ENCODE results near the gene CHST14.

CHST14 gene

DNA sequence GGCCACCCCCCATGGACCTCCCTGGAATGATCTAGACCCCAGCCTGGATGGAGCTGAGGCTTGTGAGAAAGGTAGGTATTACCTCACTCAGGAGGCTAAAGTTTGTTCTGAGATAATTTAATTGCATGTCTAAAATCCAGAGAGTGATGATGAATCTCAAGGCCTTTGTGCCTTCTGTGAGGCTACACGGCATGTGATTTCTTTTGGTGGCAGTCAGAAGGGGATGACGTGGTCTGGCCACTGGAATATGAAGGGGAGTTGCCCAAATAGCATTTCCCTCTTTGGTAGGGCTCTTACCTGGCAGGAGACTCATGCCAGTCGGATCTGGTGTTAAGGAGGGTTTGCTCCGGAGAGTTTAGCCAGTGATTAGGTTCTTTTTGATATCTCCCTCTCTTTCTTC is 27.5 kb upstream of the CHST14 start:
- no peak overlapping the region for H3K27ac ChIP-seq
- TF ChIP-seq, protein P1, sequence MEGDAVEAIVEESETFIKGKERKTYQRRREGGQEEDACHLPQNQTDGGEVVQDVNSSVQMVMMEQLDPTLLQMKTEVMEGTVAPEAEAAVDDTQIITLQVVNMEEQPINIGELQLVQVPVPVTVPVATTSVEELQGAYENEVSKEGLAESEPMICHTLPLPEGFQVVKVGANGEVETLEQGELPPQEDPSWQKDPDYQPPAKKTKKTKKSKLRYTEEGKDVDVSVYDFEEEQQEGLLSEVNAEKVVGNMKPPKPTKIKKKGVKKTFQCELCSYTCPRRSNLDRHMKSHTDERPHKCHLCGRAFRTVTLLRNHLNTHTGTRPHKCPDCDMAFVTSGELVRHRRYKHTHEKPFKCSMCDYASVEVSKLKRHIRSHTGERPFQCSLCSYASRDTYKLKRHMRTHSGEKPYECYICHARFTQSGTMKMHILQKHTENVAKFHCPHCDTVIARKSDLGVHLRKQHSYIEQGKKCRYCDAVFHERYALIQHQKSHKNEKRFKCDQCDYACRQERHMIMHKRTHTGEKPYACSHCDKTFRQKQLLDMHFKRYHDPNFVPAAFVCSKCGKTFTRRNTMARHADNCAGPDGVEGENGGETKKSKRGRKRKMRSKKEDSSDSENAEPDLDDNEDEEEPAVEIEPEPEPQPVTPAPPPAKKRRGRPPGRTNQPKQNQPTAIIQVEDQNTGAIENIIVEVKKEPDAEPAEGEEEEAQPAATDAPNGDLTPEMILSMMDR (conservative IDR thresholded peaks at IDR 0.05): no peak

DNA sequence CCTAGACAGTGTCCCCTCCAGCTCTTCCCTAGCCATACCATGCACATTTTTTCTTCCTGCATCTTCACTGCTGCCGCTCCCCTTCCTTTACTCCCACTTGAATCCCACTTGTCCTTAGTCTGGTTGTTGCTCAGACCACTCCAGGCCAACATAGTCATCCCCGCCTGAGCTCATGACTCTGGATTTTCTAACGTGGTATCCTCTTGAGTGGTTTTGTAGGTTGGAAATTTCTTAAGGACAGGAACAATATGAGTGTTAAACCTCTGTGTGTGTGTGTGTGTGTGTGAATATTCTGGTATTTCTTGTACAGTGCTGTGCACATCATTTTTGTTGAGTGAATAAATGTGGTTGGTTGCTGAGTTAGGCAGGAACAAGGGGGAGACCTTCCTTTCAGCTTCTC is 26.9 kb upstream of the CHST14 start:
- TF ChIP-seq, protein P1 (conservative IDR thresholded peaks at IDR 0.05): no peak
- no peak overlapping the region for H3K27ac ChIP-seq

DNA sequence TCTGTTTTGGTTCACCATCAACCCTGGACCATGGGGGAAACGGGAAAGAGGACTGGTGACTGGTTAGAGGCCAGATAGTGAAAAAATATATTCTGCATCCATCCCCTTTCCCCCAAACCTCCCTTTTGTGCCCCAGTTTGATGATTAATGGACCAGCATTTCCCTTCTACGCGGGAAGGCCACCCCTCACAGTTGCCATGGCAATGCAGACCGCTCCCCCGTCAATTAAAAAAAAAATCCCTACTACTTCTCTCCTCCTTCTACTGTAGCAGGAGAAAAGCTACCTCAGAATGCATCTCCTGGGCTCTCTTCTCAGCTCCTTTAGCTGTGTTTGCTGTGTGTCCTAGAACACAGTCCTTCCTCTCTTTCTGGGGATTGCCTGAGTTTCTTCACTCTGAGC is 26.0 kb upstream of the CHST14 start:
- H3K27ac ChIP-seq: no peak overlapping the region
- TF ChIP-seq, protein P1 (conservative IDR thresholded peaks at IDR 0.05): no peak

DNA sequence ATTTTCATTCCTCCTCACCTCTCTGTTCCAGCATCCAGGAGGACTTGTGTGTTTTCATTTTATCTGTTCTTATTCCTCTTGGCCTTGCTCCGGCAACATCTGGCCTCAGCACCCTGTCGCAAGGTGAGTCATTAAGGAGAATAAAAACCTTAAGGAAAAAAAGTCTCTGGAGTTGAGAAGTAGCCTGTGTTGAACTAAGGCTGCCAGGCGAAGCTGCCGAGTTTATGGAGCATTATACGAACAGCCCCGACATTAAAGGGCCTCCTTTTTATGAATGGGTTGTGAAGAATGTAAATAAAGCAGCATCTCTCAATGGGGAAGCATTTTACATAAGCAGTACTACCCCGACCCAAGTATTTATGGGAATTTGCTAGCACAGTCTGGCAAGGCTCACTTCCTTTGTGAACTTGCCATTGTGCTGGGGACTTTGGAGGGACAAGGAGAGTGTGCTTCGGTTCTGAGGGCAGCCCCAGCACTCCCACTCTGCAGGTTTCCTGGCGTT is 25.3 kb upstream of the CHST14 start:
- no peak overlapping the region for H3K27ac ChIP-seq
- TF ChIP-seq, protein P1 (conservative IDR thresholded peaks at IDR 0.05): no peak

DNA sequence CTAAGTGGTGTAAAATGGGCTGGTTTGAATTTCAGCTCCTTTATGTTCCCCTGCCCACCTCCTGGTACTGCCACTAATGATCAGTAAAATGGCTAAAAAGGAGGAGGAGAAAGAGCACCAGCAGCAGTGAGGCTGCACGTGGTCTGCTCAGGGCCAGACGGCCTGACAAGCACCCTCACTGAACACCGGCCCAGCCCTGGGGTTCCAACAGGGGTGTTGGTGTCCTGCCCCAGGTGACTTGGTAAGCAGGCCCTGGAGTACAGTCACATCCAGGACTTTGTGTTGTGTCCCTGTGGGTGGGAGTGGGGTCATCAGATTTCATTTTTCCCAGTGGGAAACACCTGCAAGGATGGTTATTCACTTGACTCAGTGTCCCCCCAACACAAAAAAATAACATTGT is 24.6 kb upstream of the CHST14 start:
- TF ChIP-seq, protein P1 (conservative IDR thresholded peaks at IDR 0.05): no peak
- H3K27ac ChIP-seq: no peak overlapping the region

DNA sequence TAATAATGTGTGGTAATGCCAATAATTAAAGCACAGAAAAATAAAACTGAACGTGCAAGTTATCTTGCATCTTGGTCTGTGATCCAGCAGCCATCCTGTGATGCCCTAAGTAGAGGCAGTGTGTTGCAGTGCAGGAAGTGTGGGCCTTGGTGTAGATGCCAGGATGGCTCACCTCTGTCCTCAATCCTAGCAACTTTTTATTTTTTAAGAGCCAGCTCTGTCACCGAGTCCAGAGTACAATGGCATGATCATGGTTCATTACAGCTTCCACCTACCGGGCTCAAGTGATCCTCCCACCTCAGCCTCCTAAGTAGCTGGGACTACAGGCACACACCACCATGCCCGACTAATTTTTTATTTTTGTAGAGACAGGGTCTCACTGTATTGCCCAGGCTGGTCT is 22.4 kb upstream of the CHST14 start:
- TF ChIP-seq, protein P1 (conservative IDR thresholded peaks at IDR 0.05): no peak
- H3K27ac ChIP-seq: no peak overlapping the region

DNA sequence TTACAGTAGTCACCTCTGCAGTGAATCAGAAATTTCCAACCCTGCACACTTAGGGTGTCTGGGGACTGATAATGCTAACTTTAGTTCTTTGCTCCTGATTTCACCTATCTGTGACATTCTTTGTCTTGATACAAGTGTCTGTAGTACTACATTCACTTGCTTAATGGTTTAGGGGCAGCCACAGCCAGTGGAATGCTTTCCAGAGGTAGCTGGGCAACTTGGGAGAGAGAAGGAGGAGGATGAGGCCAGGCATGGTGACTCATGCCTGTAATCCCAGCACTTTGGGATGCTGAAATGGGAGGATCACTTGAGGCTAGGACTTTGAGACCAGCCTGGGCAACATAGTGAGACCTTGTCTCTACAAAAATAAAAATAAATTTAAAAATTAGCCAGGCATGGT is 21.5 kb upstream of the CHST14 start:
- H3K27ac ChIP-seq: no peak overlapping the region
- TF ChIP-seq, protein P1 (conservative IDR thresholded peaks at IDR 0.05): no peak
